HepG2 (cell line): Measurements from ENCODE around the gene DBN1. TPM values are rescaled to one million over a fixed set of nuclear protein-coding genes. Genes with fewer than 3 reads are reported as not detected.

Source experiments
- CEBPB ChIP-seq: IDR thresholded peaks from 2 replicates; pipeline ENCODE4 v1.6.1; 2011; ENCODE audit warnings: low read depth, low read length, improper control_type of control experiment, borderline replicate concordance
- CEBPG ChIP-seq: IDR thresholded peaks from 2 replicates; pipeline ENCODE4 v1.6.1; 2016
- EEA1 ChIP-seq: sonication (generic); formaldehyde crosslinking; IDR thresholded peaks from 2 replicates; pipeline ENCODE4 v1.5.1; 2020; ENCODE audit warnings: mild to moderate bottlenecking, missing genetic modification reagents, borderline replicate concordance
- HNF4A ChIP-seq: sonication (generic); formaldehyde crosslinking; IDR thresholded peaks from 2 replicates; pipeline ENCODE4 v1.4.0; 2020; ENCODE audit warnings: missing genetic modification reagents
- IKZF1 ChIP-seq: fragments of 450-650 bp; IDR thresholded peaks from 2 replicates; pipeline ENCODE4 v1.7.1; 2016
- NBN ChIP-seq: fragments of 450-650 bp; conservative IDR thresholded peaks from 2 replicates; pipeline ENCODE4 v1.6.1; 2017
- polyA plus RNA-seq, 8 experiments: library from polyadenylated mRNA; depleted of rRNA in 3 of 8; stranded (reverse) in 7 of 8; unstranded in 1 of 8; fragments of >200 nt; fragmentation: Illumina TruSeq in 4 of 8; extraction: Trizol in 4 of 8; gene quantifications; 2 replicates each; pipeline versions ENCODE4 v1.2.1 to v1.2.3, GENCODE V29; 2011 to 2016; ENCODE audit warnings: low read depth in 4 of 8, missing spikeins in 1 of 8, mixed read lengths in 1 of 8; ENCODE audit not compliant: insufficient read depth in 1 of 8
- total RNA-seq, 5 experiments: library from RNA; depleted of rRNA; stranded (reverse); fragments of >200 nt; fragmentation: Illumina TruSeq; extraction: Trizol; gene quantifications; 2 replicates each; pipeline ENCODE4 v1.2.3, GENCODE V29; 2016; ENCODE audit warnings: low read depth in 1 of 5
- TF ChIP-seq, protein P1 (sequence below): sonication (generic); formaldehyde crosslinking; IDR thresholded peaks from 2 replicates; pipeline ENCODE4 v1.5.0; 2020; ENCODE audit warnings: mild to moderate bottlenecking, missing genetic modification reagents
- TF ChIP-seq, protein P2 (sequence below), 2 experiments: fragments of 450-650 bp in 1 of 2; sonication (generic) in 1 of 2; formaldehyde crosslinking; IDR thresholded peaks; 2 replicates each; pipeline versions ENCODE4 v1.5.0 to v1.8.0; 2020 to 2022; ENCODE audit warnings: mild to moderate bottlenecking in 1 of 2, missing genetic modification reagents in 1 of 2
- TF ChIP-seq, protein P3 (sequence below): IDR thresholded peaks from 2 replicates; pipeline ENCODE4 v1.4.0; 2020; ENCODE audit warnings: mild to moderate bottlenecking, missing genetic modification reagents
- TF ChIP-seq, protein P4 (sequence below): sonication (generic); formaldehyde crosslinking; IDR thresholded peaks from 2 replicates; pipeline ENCODE4 v1.9.0; 2021; ENCODE audit warnings: mild to moderate bottlenecking, missing genetic modification reagents
- TF ChIP-seq, protein P5 (sequence below): sonication (generic); formaldehyde crosslinking; IDR thresholded peaks from 2 replicates; pipeline ENCODE4 v1.4.0; 2020; ENCODE audit warnings: missing genetic modification reagents, borderline replicate concordance

DBN1 gene
- total and polyA plus RNA-seq, 2 of the 13 experiments (the other 11 are each of a cell fraction or from before 2014, with no cell fraction given) = 27.0 to 37.3 TPM

DNA sequence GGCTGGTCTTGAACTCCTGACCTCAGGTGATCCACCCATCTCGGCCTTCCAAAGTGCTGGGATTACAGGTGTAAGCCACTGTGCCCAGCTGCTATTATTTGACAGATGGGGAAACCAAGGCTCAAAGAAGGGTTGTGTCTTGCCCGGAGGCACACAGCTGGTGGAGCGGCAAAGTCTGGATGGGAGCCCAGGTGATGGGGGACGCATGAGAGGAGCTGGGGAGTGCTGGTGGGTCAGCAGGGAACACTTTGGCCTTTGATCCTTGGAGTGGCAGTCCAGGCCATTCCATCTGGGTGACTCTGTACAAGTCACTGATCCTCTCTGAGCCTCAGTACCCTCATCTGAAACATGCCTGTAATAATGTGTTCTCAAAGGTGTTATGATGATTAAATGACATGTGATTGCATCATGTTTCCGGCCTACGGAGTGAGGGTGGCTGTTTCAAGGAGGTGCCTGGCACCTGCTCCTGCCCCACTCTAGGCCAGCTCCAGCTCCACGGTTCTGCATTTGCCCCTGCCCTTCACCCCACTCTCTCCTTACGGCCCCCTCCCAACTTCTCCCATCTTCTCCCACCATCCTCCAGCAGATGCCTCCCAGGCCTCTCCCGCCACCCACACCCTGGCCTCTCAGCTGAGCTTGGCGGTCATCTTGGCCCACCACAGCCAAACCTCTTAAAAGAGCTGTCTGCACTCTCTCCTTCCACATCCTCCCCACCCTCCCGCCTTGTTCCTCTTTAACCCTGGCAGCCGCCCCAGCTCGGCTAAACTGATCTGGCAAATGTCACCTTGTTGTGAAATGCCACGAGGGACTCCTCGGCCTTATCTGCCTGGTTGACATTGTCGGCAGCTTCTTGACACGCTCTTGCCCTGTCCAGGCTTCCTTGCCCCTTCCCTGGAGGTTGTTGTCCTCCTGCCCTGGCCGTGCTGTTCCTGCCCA, 5.5 kb upstream of the DBN1 start (continued):
- TF ChIP-seq CEBPB (peak; percentile 79), HNF4A (peak; percentile 29; the same call in 1 of the 2 replicates), CEBPG (CRISPR knock-in tag) (peak; percentile 51), IKZF1 (no peak), EEA1 (CRISPR knock-in tag) (no peak), NBN (no peak)
- TF ChIP-seq, protein P1, sequence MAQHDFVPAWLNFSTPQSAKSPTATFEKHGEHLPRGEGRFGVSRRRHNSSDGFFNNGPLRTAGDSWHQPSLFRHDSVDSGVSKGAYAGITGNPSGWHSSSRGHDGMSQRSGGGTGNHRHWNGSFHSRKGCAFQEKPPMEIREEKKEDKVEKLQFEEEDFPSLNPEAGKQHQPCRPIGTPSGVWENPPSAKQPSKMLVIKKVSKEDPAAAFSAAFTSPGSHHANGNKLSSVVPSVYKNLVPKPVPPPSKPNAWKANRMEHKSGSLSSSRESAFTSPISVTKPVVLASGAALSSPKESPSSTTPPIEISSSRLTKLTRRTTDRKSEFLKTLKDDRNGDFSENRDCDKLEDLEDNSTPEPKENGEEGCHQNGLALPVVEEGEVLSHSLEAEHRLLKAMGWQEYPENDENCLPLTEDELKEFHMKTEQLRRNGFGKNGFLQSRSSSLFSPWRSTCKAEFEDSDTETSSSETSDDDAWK = no peak
- TF ChIP-seq, protein P2, sequence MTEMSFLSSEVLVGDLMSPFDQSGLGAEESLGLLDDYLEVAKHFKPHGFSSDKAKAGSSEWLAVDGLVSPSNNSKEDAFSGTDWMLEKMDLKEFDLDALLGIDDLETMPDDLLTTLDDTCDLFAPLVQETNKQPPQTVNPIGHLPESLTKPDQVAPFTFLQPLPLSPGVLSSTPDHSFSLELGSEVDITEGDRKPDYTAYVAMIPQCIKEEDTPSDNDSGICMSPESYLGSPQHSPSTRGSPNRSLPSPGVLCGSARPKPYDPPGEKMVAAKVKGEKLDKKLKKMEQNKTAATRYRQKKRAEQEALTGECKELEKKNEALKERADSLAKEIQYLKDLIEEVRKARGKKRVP (CRISPR knock-in tag; IDR thresholded peaks at IDR 0.05) = peak in 1 of 2 experiments; percentile 84; a peak in 2 of 4 replicates
- TF ChIP-seq, protein P3, sequence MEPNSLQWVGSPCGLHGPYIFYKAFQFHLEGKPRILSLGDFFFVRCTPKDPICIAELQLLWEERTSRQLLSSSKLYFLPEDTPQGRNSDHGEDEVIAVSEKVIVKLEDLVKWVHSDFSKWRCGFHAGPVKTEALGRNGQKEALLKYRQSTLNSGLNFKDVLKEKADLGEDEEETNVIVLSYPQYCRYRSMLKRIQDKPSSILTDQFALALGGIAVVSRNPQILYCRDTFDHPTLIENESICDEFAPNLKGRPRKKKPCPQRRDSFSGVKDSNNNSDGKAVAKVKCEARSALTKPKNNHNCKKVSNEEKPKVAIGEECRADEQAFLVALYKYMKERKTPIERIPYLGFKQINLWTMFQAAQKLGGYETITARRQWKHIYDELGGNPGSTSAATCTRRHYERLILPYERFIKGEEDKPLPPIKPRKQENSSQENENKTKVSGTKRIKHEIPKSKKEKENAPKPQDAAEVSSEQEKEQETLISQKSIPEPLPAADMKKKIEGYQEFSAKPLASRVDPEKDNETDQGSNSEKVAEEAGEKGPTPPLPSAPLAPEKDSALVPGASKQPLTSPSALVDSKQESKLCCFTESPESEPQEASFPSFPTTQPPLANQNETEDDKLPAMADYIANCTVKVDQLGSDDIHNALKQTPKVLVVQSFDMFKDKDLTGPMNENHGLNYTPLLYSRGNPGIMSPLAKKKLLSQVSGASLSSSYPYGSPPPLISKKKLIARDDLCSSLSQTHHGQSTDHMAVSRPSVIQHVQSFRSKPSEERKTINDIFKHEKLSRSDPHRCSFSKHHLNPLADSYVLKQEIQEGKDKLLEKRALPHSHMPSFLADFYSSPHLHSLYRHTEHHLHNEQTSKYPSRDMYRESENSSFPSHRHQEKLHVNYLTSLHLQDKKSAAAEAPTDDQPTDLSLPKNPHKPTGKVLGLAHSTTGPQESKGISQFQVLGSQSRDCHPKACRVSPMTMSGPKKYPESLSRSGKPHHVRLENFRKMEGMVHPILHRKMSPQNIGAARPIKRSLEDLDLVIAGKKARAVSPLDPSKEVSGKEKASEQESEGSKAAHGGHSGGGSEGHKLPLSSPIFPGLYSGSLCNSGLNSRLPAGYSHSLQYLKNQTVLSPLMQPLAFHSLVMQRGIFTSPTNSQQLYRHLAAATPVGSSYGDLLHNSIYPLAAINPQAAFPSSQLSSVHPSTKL (CRISPR knock-in tag) = no peak
- TF ChIP-seq, protein P4, sequence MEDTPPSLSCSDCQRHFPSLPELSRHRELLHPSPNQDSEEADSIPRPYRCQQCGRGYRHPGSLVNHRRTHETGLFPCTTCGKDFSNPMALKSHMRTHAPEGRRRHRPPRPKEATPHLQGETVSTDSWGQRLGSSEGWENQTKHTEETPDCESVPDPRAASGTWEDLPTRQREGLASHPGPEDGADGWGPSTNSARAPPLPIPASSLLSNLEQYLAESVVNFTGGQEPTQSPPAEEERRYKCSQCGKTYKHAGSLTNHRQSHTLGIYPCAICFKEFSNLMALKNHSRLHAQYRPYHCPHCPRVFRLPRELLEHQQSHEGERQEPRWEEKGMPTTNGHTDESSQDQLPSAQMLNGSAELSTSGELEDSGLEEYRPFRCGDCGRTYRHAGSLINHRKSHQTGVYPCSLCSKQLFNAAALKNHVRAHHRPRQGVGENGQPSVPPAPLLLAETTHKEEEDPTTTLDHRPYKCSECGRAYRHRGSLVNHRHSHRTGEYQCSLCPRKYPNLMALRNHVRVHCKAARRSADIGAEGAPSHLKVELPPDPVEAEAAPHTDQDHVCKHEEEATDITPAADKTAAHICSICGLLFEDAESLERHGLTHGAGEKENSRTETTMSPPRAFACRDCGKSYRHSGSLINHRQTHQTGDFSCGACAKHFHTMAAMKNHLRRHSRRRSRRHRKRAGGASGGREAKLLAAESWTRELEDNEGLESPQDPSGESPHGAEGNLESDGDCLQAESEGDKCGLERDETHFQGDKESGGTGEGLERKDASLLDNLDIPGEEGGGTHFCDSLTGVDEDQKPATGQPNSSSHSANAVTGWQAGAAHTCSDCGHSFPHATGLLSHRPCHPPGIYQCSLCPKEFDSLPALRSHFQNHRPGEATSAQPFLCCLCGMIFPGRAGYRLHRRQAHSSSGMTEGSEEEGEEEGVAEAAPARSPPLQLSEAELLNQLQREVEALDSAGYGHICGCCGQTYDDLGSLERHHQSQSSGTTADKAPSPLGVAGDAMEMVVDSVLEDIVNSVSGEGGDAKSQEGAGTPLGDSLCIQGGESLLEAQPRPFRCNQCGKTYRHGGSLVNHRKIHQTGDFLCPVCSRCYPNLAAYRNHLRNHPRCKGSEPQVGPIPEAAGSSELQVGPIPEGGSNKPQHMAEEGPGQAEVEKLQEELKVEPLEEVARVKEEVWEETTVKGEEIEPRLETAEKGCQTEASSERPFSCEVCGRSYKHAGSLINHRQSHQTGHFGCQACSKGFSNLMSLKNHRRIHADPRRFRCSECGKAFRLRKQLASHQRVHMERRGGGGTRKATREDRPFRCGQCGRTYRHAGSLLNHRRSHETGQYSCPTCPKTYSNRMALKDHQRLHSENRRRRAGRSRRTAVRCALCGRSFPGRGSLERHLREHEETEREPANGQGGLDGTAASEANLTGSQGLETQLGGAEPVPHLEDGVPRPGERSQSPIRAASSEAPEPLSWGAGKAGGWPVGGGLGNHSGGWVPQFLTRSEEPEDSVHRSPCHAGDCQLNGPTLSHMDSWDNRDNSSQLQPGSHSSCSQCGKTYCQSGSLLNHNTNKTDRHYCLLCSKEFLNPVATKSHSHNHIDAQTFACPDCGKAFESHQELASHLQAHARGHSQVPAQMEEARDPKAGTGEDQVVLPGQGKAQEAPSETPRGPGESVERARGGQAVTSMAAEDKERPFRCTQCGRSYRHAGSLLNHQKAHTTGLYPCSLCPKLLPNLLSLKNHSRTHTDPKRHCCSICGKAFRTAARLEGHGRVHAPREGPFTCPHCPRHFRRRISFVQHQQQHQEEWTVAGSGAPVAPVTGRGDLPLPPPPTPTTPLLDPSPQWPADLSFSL = no peak
- TF ChIP-seq, protein P5, sequence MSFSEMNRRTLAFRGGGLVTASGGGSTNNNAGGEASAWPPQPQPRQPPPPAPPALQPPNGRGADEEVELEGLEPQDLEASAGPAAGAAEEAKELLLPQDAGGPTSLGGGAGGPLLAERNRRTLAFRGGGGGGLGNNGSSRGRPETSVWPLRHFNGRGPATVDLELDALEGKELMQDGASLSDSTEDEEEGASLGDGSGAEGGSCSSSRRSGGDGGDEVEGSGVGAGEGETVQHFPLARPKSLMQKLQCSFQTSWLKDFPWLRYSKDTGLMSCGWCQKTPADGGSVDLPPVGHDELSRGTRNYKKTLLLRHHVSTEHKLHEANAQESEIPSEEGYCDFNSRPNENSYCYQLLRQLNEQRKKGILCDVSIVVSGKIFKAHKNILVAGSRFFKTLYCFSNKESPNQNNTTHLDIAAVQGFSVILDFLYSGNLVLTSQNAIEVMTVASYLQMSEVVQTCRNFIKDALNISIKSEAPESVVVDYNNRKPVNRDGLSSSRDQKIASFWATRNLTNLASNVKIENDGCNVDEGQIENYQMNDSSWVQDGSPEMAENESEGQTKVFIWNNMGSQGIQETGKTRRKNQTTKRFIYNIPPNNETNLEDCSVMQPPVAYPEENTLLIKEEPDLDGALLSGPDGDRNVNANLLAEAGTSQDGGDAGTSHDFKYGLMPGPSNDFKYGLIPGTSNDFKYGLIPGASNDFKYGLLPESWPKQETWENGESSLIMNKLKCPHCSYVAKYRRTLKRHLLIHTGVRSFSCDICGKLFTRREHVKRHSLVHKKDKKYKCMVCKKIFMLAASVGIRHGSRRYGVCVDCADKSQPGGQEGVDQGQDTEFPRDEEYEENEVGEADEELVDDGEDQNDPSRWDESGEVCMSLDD (CRISPR knock-in tag) = no peak
